ENCODE measurements around the gene DMRT3. TPM values are rescaled to one million over a fixed set of nuclear protein-coding genes. Genes with fewer than 3 reads are reported as not detected.

Gene DMRT3
- total RNA-seq, 1 experiment from 2014 or later, result not detected

- DNase-seq (ENCODE audit: low read depth), result peak; percentile 46
These were observed 22.1 kb downstream of the DMRT3 start for GRCh38 chr9:998299-999110.

- DNase-seq (ENCODE audit: low read depth), result no peak
These were observed 25.4 kb downstream of the DMRT3 start for GRCh38 chr9:1001838-1002237.

GRCh38 chr9:1002678-1003077, 26.2 kb downstream of the DMRT3 start:
- DNase-seq (ENCODE audit: low read depth), result no peak

GRCh38 chr9:1005043-1005667, 28.7 kb downstream of the DMRT3 start:
- DNase-seq (ENCODE audit: low read depth), result peak; percentile 78

- no peak for DNase-seq (ENCODE audit: low read depth)
These were observed 30.9 kb downstream of the DMRT3 start for GRCh38 chr9:1007312-1007711.

- no peak for DNase-seq (ENCODE audit: low read depth)
These were observed 31.8 kb downstream of the DMRT3 start for GRCh38 chr9:1008216-1008615.

GRCh38 chr9:1009101-1009707, 32.7 kb downstream of the DMRT3 start:
- DNase-seq (ENCODE audit: low read depth), result peak; percentile 92

GRCh38 chr9:1013021-1013420, 36.6 kb downstream of the DMRT3 start:
- no peak for DNase-seq (ENCODE audit: low read depth)

- DNase-seq (ENCODE audit: low read depth), result no peak
These were observed 37.8 kb downstream of the DMRT3 start for GRCh38 chr9:1014225-1014624.

GRCh38 chr9:1014640-1015039, 38.2 kb downstream of the DMRT3 start:
- DNase-seq (ENCODE audit: low read depth), result no peak

GRCh38 chr9:1018121-1018520, 41.7 kb downstream of the DMRT3 start:
- peak; percentile 66 for DNase-seq (ENCODE audit: low read depth)

GRCh38 chr9:1024112-1024511, 47.7 kb downstream of the DMRT3 start:
- no peak for DNase-seq (ENCODE audit: low read depth)

- DNase-seq (ENCODE audit: low read depth), result no peak
These were observed 48.7 kb downstream of the DMRT3 start for GRCh38 chr9:1025131-1025530.

- DNase-seq (ENCODE audit: low read depth), result no peak
These were observed 49.8 kb downstream of the DMRT3 start for GRCh38 chr9:1026219-1026618.

GRCh38 chr9:1028501-1029190, 52.2 kb downstream of the DMRT3 start:
- no peak for DNase-seq (ENCODE audit: low read depth)

- no peak for DNase-seq (ENCODE audit: low read depth)
These were observed 55.6 kb downstream of the DMRT3 start for GRCh38 chr9:1031951-1032601.

- no peak for DNase-seq (ENCODE audit: low read depth)
These were observed 57.8 kb downstream of the DMRT3 start for GRCh38 chr9:1034271-1034670.

GRCh38 chr9:1039589-1039988, 63.1 kb downstream of the DMRT3 start:
- no peak for DNase-seq (ENCODE audit: low read depth)

Measured in Daoy (cell line).